ENCODE results near the gene OR9Q1. TPM values are rescaled to one million over a fixed set of nuclear protein-coding genes. Genes with fewer than 3 reads are reported as not detected.

Gene OR9Q1
- total and polyA plus RNA-seq, 4 donors: not detected

- TF ChIP-seq RAD21 (IDR thresholded peaks at IDR 0.05) (no peak), FOXA2 (IDR thresholded peaks at IDR 0.05) (no peak), RXRA (IDR thresholded peaks at IDR 0.05) (no peak), CTCF (IDR thresholded peaks at IDR 0.05; ENCODE audit: low read depth, low read length, missing input control) (no peak), MAX (IDR thresholded peaks at IDR 0.05) (no peak), EGR1 (IDR thresholded peaks at IDR 0.05; ENCODE audit: low read depth in 2 of 2) (no peak), TAF1 (conservative IDR thresholded peaks at IDR 0.05) (no peak), JUND (IDR thresholded peaks at IDR 0.05) (no peak), NR2F2 (IDR thresholded peaks at IDR 0.05) (no peak), HNF4A (conservative IDR thresholded peaks at IDR 0.05) (no peak), SP1 (IDR thresholded peaks at IDR 0.05) (no peak), FOXA1 (IDR thresholded peaks at IDR 0.05) (no peak), HNF4G (IDR thresholded peaks at IDR 0.05) (no peak), GABPA (IDR thresholded peaks at IDR 0.05 in 1 of 2, conservative IDR thresholded peaks at IDR 0.05 in 1 of 2) (no peak), ATF3 (IDR thresholded peaks at IDR 0.05) (no peak), YY1 (IDR thresholded peaks at IDR 0.05) (no peak)
- TF ChIP-seq, protein P1, sequence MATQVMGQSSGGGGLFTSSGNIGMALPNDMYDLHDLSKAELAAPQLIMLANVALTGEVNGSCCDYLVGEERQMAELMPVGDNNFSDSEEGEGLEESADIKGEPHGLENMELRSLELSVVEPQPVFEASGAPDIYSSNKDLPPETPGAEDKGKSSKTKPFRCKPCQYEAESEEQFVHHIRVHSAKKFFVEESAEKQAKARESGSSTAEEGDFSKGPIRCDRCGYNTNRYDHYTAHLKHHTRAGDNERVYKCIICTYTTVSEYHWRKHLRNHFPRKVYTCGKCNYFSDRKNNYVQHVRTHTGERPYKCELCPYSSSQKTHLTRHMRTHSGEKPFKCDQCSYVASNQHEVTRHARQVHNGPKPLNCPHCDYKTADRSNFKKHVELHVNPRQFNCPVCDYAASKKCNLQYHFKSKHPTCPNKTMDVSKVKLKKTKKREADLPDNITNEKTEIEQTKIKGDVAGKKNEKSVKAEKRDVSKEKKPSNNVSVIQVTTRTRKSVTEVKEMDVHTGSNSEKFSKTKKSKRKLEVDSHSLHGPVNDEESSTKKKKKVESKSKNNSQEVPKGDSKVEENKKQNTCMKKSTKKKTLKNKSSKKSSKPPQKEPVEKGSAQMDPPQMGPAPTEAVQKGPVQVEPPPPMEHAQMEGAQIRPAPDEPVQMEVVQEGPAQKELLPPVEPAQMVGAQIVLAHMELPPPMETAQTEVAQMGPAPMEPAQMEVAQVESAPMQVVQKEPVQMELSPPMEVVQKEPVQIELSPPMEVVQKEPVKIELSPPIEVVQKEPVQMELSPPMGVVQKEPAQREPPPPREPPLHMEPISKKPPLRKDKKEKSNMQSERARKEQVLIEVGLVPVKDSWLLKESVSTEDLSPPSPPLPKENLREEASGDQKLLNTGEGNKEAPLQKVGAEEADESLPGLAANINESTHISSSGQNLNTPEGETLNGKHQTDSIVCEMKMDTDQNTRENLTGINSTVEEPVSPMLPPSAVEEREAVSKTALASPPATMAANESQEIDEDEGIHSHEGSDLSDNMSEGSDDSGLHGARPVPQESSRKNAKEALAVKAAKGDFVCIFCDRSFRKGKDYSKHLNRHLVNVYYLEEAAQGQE (IDR thresholded peaks at IDR 0.05): no peak
- TF ChIP-seq, protein P2, sequence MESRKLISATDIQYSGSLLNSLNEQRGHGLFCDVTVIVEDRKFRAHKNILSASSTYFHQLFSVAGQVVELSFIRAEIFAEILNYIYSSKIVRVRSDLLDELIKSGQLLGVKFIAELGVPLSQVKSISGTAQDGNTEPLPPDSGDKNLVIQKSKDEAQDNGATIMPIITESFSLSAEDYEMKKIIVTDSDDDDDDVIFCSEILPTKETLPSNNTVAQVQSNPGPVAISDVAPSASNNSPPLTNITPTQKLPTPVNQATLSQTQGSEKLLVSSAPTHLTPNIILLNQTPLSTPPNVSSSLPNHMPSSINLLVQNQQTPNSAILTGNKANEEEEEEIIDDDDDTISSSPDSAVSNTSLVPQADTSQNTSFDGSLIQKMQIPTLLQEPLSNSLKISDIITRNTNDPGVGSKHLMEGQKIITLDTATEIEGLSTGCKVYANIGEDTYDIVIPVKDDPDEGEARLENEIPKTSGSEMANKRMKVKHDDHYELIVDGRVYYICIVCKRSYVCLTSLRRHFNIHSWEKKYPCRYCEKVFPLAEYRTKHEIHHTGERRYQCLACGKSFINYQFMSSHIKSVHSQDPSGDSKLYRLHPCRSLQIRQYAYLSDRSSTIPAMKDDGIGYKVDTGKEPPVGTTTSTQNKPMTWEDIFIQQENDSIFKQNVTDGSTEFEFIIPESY (IDR thresholded peaks at IDR 0.05): no peak
- no peak overlapping the region for H3K9ac ChIP-seq (ENCODE audit: low read depth in 1 of 2, low read length in 2 of 2)
- no peaks in the 10 kb centered on the region for H3K9me3 ChIP-seq (ENCODE audit: control insufficient read depth in 4 of 4, low read length in 3 of 4)
- no peaks in the 10 kb centered on the region for H3K4me1 ChIP-seq (ENCODE audit: control insufficient read depth in 4 of 4, insufficient read depth in 4 of 4, low read length in 3 of 4)
- no peak overlapping the region for H3K27ac ChIP-seq (ENCODE audit: low read depth in 1 of 2, low read length in 2 of 2)
- H3K27me3 ChIP-seq (ENCODE audit: control insufficient read depth in 4 of 4, insufficient read depth in 4 of 4, low read length in 3 of 4): no peaks in the 10 kb centered on the region
- no peaks in the 10 kb centered on the region for H3K36me3 ChIP-seq (ENCODE audit: control insufficient read depth in 4 of 4, insufficient read depth in 3 of 4, low read depth in 1 of 4, low read length in 3 of 4)
- H3K4me3 ChIP-seq (ENCODE audit: low read depth in 1 of 3, low read length in 3 of 3): no peak overlapping the region
- no peak for DNase-seq (ENCODE audit: low spot score)
- WGBS: 40% methylated on average over 2 of the region's 2 CpGs
Measured at GRCh38 chr11:58003036-58003435, 20.6 kb upstream of the OR9Q1 start.
